Measurements from ENCODE around the gene ZNF774. TPM values are rescaled to one million over a fixed set of nuclear protein-coding genes. Genes with fewer than 3 reads are reported as not detected.

ZNF774 gene
- total RNA-seq, 1 donor from 2014 or later = 8.3 TPM

- no peak for DNase-seq (ENCODE audit: extremely low spot score in 2 of 2)
- Histone ChIP-seq H3K4me3 (no peak overlapping the region), H3K4me1 (peaks cover 14% of the 10 kb centered on the region), H3K27ac (no peak overlapping the region), H3K27me3 (no peaks in the 10 kb centered on the region), H3K36me3 (no peaks in the 10 kb centered on the region), H3K9me3 (no peaks in the 10 kb centered on the region)
- TF ChIP-seq POLR2A (IDR thresholded peaks at IDR 0.05) = no peak
- TF ChIP-seq POLR2AphosphoS5 (IDR thresholded peaks at IDR 0.05; ENCODE audit: insufficient read depth in 1 of 2, low read depth in 1 of 2) = no peak
- TF ChIP-seq CTCF (IDR thresholded peaks at IDR 0.05) = no peak
- intact Hi-C loops (cut with DNase I) = no loop called here
Observed at GRCh38 chr15:90349072-90349471, 3.0 kb upstream of the ZNF774 start.

- DNase-seq (ENCODE audit: extremely low spot score in 2 of 2) = no peak
- Histone ChIP-seq H3K36me3 (no peaks in the 10 kb centered on the region), H3K9me3 (no peaks in the 10 kb centered on the region), H3K4me1 (peaks cover 14% of the 10 kb centered on the region), H3K4me3 (no peak overlapping the region), H3K27ac (no peak overlapping the region), H3K27me3 (no peaks in the 10 kb centered on the region)
- TF ChIP-seq POLR2A (IDR thresholded peaks at IDR 0.05) (no peak), CTCF (IDR thresholded peaks at IDR 0.05) (no peak), POLR2AphosphoS5 (IDR thresholded peaks at IDR 0.05; ENCODE audit: insufficient read depth in 1 of 2, low read depth in 1 of 2) (no peak)
- intact Hi-C loops (cut with DNase I) = no loop called here
Observed at GRCh38 chr15:90349821-90350220, 2.3 kb upstream of the ZNF774 start.

- Histone ChIP-seq H3K27ac (no peak overlapping the region), H3K4me3 (peak overlapping the region; percentile 70 to 77)
- TF ChIP-seq POLR2AphosphoS5 (IDR thresholded peaks at IDR 0.05; ENCODE audit: insufficient read depth in 1 of 2, low read depth in 1 of 2) (no peak), POLR2A (IDR thresholded peaks at IDR 0.05) (no peak)
Observed at GRCh38 chr15:90351479-90352106, 491 bp upstream of the ZNF774 start.

GRCh38 chr15:90354986-90355385 is 2.9 kb downstream of the ZNF774 start:
- no peaks in the 10 kb centered on the region for H3K36me3 ChIP-seq
- no peaks in the 10 kb centered on the region for H3K27me3 ChIP-seq
- intact Hi-C loops (cut with DNase I) = no loop called here
- no peak overlapping the region for H3K4me3 ChIP-seq
- no peak for DNase-seq (ENCODE audit: extremely low spot score in 2 of 2)
- H3K9me3 ChIP-seq = no peaks in the 10 kb centered on the region
- TF ChIP-seq CTCF (IDR thresholded peaks at IDR 0.05) (no peak), POLR2AphosphoS5 (IDR thresholded peaks at IDR 0.05; ENCODE audit: insufficient read depth in 1 of 2, low read depth in 1 of 2) (no peak), POLR2A (IDR thresholded peaks at IDR 0.05) (no peak)
- peaks cover 14% of the 10 kb centered on the region for H3K4me1 ChIP-seq
- H3K27ac ChIP-seq = no peak overlapping the region

More at GRCh38 chr15:90351479-90352106, 491 bp upstream of the ZNF774 start:
- Histone ChIP-seq H3K36me3 (no peaks in the 10 kb centered on the region), H3K4me1 (peaks cover 14% of the 10 kb centered on the region), H3K9me3 (no peaks in the 10 kb centered on the region), H3K27me3 (no peaks in the 10 kb centered on the region)
- no peak for DNase-seq (ENCODE audit: extremely low spot score in 2 of 2)
- intact Hi-C loops (cut with DNase I) = no loop called here

- H3K9me3 ChIP-seq = no peaks in the 10 kb centered on the region
- no peak for DNase-seq (ENCODE audit: extremely low spot score in 2 of 2)
- H3K4me3 ChIP-seq = no peak overlapping the region
- intact Hi-C loops (cut with DNase I) = no loop called here
- H3K36me3 ChIP-seq = no peaks in the 10 kb centered on the region
- H3K27me3 ChIP-seq = no peaks in the 10 kb centered on the region
- no peak overlapping the region for H3K27ac ChIP-seq
- TF ChIP-seq CTCF (IDR thresholded peaks at IDR 0.05) = no peak
- TF ChIP-seq POLR2AphosphoS5 (IDR thresholded peaks at IDR 0.05; ENCODE audit: insufficient read depth in 1 of 2, low read depth in 1 of 2) = no peak
- TF ChIP-seq POLR2A (IDR thresholded peaks at IDR 0.05) = no peak
- H3K4me1 ChIP-seq = peaks cover 19% of the 10 kb centered on the region
Observed at GRCh38 chr15:90358124-90359033, 6.3 kb downstream of the ZNF774 start.
